Measurements from ENCODE around the gene CIBAR2.
A peak's percentile ranks its signal among the peaks of the same experiment; 100 is the strongest.
"Not testable (repeated sequence)": the region's sequence is repeated elsewhere in the genome, so short reads cannot be mapped to it uniquely, and the experiment has no call there.

The CIBAR2 gene

DNA sequence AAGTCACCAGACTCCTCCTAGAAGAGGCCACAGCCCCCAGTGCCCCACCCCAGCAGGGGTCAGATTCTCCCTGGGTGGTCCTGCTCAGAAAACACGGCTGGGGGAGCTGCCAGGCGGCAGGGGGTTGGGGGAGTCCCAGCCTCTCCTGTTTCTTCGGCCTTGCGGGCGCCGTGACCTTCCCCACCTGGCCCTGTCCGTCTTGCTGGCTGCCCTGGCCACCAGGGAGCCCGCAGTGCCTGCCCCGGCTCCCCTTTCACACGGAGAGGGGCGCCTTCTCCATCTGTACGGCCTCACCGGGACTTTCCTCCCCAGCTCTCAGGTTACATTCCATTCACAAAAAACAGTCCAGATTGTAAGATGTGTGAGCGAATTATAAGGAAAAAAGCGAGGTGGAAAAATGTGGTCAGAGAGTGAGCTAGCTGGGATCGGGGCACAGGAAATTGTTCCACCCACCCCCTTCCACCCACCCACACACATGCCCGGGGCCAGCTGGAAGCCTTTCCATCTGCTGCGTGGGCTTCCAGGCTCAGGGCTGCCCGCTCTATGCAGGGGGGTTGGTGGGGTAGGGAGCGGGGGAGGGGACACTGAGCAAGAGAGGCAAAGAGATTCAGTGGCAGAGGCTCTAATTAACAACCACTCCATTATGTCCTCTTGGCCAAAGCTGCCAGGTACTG lies 14.6 kb upstream of the CIBAR2 start:
- peak; percentile 52 for DNase-seq (ENCODE audit: extremely low read depth, low read depth)
- TF ChIP-seq, protein P1, sequence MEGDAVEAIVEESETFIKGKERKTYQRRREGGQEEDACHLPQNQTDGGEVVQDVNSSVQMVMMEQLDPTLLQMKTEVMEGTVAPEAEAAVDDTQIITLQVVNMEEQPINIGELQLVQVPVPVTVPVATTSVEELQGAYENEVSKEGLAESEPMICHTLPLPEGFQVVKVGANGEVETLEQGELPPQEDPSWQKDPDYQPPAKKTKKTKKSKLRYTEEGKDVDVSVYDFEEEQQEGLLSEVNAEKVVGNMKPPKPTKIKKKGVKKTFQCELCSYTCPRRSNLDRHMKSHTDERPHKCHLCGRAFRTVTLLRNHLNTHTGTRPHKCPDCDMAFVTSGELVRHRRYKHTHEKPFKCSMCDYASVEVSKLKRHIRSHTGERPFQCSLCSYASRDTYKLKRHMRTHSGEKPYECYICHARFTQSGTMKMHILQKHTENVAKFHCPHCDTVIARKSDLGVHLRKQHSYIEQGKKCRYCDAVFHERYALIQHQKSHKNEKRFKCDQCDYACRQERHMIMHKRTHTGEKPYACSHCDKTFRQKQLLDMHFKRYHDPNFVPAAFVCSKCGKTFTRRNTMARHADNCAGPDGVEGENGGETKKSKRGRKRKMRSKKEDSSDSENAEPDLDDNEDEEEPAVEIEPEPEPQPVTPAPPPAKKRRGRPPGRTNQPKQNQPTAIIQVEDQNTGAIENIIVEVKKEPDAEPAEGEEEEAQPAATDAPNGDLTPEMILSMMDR (IDR thresholded peaks at IDR 0.05; ENCODE audit: low read depth, low read length): no peak

DNA sequence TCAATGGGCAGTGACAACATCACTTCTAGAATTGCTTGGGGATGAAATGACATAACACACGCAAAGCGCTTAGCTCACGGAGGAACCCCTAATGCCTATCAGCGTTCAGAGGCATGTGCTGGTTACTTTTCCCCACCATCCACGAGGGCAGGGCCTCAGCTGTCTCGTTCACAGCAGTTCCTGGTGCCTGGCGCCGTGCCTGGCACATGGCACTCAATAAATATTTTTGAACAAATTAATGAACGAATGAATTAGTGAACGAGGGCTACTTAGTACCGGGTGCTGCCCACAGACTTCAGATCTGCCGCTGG lies 14.1 kb upstream of the CIBAR2 start:
- TF ChIP-seq, protein P1 (IDR thresholded peaks at IDR 0.05; ENCODE audit: low read depth, low read length): no peak
- DNase-seq (ENCODE audit: extremely low read depth, low read depth): no peak

DNA sequence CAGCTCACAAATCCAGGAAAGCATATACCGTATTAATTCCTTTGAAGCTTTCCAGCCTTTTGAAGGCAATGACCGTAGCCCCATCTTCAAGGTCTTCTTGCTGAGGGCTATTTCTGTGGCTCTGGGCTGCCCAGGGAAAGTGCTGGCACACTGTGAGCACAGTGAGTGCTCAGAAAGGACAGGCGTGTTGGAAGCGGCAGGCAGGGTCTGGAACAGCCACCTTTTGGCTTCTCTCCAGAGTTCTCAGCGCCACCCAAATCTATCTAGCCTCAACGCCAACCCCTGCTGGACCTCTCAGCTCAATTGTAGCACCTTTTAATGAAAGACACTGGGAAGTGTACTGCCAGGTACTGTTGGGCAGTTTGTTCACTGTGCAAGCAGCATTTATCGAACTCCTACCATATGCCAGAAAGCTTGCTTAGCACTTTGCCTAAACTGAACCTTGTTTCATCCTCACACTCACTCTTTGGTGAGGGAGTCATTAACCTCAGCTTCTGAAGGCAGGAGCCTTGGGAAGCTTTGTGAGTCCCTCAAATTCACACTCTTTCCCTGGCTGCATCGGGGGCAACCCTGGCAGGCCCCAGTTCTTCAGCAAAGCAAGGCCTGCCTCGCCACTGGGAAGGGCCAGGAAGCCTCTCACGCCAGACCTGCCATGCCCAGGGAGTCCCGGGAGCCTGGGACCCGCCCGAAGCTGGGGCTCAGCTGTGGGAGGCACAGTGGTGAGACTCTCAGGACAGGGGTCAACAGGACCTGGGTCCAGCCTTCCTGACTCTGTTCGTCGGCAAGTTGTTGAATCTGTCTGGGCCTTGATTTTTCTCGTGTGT lies 13.5 kb upstream of the CIBAR2 start:
- no peak for DNase-seq (ENCODE audit: extremely low read depth, low read depth)
- TF ChIP-seq, protein P1 (IDR thresholded peaks at IDR 0.05; ENCODE audit: low read depth, low read length): no peak

DNA sequence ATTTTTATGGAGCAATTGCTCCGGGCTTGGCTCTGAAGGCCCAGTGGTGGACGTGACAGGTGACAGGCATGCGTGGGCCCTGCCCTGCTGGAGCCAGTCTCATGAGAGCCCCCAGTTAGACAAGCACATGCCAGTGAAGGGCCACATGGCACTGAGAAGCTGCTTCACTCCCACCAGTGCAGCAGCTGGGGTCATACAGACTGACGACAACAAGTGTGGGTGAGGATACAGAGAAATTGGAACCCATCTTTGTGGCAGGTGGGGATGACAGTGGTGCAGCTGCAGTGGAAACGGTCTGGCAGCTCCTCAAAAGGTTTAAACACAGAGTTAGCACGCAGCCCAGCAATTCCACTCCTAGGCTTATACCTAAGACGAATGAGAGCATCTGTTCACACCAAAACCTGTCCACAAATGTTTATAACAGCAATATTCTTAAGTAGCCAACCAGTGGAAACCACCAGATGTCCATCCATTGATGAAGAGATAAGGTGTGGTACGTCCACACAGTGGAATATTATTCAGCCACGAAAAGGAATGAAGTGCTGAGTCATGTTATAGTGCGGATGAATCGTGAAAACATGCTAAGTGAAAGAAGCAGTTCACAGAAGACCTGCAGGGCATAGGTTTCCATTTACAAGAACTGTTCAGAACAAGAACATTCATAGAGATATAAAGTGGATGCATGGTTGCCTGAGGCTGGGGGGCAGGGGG lies 12.5 kb upstream of the CIBAR2 start:
- no peak for DNase-seq (ENCODE audit: extremely low read depth, low read depth)
- TF ChIP-seq, protein P1 (IDR thresholded peaks at IDR 0.05; ENCODE audit: low read depth, low read length): no peak

DNA sequence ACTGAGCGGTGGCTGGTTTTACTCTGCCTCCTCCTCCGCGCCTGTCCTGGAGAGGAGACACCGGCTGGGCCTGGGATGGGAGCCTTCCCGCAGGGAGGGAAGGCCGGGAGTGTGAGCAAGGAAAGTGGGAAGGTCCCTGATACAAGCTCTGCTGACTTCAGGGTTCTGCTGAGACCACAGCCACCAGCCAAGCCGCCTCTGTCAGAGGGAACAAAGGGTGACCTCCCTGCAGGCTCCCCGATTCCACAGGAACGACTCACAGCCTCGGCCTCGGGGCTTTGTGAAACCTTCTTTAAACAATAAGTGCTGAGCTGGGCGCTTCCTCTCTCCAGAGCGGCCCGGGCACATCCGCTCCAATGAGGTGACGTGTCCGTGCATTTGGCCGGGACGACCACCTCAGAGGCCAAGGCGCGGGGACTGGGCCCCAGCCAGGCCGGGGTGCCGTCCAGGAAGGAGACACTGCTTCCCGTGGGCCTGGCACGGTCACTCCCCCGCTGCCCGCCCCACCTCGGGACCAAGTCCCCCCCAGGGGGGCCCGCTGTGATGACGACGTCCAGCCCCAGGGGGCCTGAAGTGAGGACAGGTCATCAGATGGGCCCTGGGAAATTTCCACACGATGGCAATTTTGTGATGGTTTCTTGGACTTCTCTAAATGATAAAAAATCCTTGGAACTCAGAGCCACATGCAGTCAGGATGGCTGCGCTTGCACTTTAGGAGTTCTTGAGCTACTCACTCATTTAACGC lies 11.8 kb upstream of the CIBAR2 start:
- DNase-seq (ENCODE audit: extremely low read depth, low read depth): peak; percentile 55
- TF ChIP-seq, protein P1 (IDR thresholded peaks at IDR 0.05; ENCODE audit: low read depth, low read length): no peak

DNA sequence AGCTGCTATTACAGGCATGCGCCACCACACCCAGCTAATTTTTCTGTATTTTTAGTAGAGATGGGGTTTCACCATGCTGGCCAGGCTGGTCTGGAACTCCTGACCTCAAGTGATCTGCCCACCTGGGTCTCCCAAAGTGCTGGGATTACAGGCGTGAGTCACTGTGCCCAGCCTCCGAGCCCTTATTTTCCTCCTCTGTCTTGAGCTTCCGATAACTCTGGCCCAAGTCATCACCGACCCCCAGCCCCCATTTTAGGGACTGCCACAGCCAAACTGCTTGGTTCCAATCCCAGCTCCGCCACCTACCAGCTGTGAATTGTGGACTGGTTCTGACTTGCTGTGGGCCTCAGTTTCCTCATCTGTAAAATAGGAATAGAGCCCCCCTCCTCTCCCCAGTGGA lies 11.2 kb upstream of the CIBAR2 start:
- not testable (repeated sequence) for DNase-seq (ENCODE audit: extremely low read depth, low read depth)

DNA sequence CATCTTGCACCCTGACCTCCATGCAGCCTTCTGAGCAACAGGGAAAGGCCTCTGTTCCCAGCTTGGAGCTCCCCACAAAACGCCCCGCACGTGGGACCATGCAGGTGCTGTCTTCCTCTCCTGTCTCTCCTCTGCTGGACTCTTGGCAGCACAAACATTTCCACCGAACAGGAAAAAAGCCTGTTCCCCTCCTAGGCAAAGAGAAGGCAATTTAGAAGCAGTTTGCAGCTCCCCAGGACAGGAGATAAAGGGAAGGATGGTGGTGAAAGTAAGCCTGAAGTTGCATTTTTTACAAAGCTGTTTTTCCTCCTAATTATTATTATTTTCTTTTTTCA lies 7.7 kb upstream of the CIBAR2 start:
- TF ChIP-seq, protein P1 (IDR thresholded peaks at IDR 0.05; ENCODE audit: low read depth, low read length): no peak
- no peak for DNase-seq (ENCODE audit: extremely low read depth, low read depth)

All from AG09319 (cell line).